K562 (cell line): ENCODE data around the gene AKAP7. TPM values are rescaled to one million over a fixed set of nuclear protein-coding genes. Genes with fewer than 3 reads are reported as not detected.
A peak's percentile ranks its signal among the peaks of the same experiment; 100 is the strongest.

Experiments used
- ATAC-seq: fragments of 200-7000 bp; cut with Tn5 transposase; 3 replicates; pipeline ENCODE4 v1.9.1; 2020; ENCODE audit warnings: moderate library complexity
- BruUV-seq: library from RNA; stranded (reverse); fragments of 400-500 nt; replicated peaks from 2 replicates; lab custom pipeline; 2021; lab: Mats Ljungman, UMichigan
- CTCF ChIA-PET: fragments of 300-600 bp; formaldehyde crosslinking; extraction: SDS; loops from one replicate; lab custom pipeline; 2021; ENCODE audit warnings: low intra/inter-chr PET ratio; lab: Yijun Ruan, JAX
- POLR2A ChIA-PET: fragments of 300-600, 350-650 bp; sonication (Branson Sonifier 250); formaldehyde crosslinking; extraction: SDS; loops from one replicate; lab custom pipeline; 2021; ENCODE audit warnings: antibody characterized with exemption, inconsistent platforms; lab: Yijun Ruan, JAX
- DNase-seq, 4 experiments: peaks; one replicate each; pipeline versions ENCODE4 v3.0.0 to v3.0.0-alpha.2; 2011 to 2018; ENCODE audit warnings: low spot score in 3 of 4, mixed read lengths in 3 of 4; ENCODE audit errors: extremely low read depth in 1 of 4
- FAIRE-seq: peaks from 2 replicates; lab custom pipeline; 2011; peaks lifted over from hg19 to GRCh38; lab: Jason Lieb, UNC
- H2AFZ ChIP-seq: 2 replicates; pipeline ENCODE4 v1.6.0; 2011; ENCODE audit warnings: low read depth, low read length, control low read depth, inconsistent platforms
- H3K27ac ChIP-seq: fragments of 200-600 bp; 3 replicates; pipeline ENCODE4 v1.8.0; 2011; ENCODE audit warnings: low read depth, mild to moderate bottlenecking, control low read depth, inconsistent platforms, low read length, moderate library complexity, mixed read lengths; ENCODE audit errors: extremely low read depth
- H3K27me3 ChIP-seq, 2 experiments: fragments of 300-600 bp in 1 of 2; 2 replicates in 1 of 2; 3 replicates in 1 of 2; pipeline versions ENCODE4 v1.6.0 to v1.8.0; 2011; ENCODE audit warnings: inconsistent platforms in 2 of 2, low read length in 2 of 2, mild to moderate bottlenecking in 1 of 2, mixed read lengths in 1 of 2, moderate library complexity in 1 of 2; ENCODE audit not compliant: control insufficient read depth in 2 of 2, insufficient read depth in 2 of 2
- H3K36me3 ChIP-seq: fragments of 300-600 bp; 3 replicates; pipeline ENCODE4 v1.8.0; 2011; ENCODE audit warnings: mild to moderate bottlenecking, low read length, inconsistent platforms; ENCODE audit not compliant: control insufficient read depth, insufficient read depth
- H3K4me1 ChIP-seq, 2 experiments: fragments of 200-600 bp in 1 of 2; replicated peaks in 1 of 2; 2 replicates in 1 of 2; 3 replicates in 1 of 2; pipeline versions ENCODE4 v1.5.1 to v1.8.0; 2011; ENCODE audit warnings: inconsistent platforms in 2 of 2, low read length in 2 of 2, mild to moderate bottlenecking in 1 of 2, mixed read lengths in 1 of 2, moderate library complexity in 1 of 2; ENCODE audit not compliant: control insufficient read depth in 2 of 2, insufficient read depth in 2 of 2
- H3K4me2 ChIP-seq: 2 replicates; pipeline ENCODE4 v1.6.1; 2011; ENCODE audit warnings: low read length, control low read depth, inconsistent platforms, mixed read lengths; ENCODE audit not compliant: insufficient read depth
- H3K4me3 ChIP-seq: fragments of 200-600 bp; sonication (generic), shearing (Covaris generic); 2 replicates; pipeline ENCODE4 v1.5.1; 2016; ENCODE audit warnings: control low read depth, inconsistent platforms
- H3K79me2 ChIP-seq: fragments of 200-600 bp; 3 replicates; pipeline ENCODE4 v1.8.0; 2011; ENCODE audit warnings: low read length, inconsistent platforms; ENCODE audit not compliant: control insufficient read depth, insufficient read depth
- H3K9ac ChIP-seq, 2 experiments: 2 replicates each; pipeline versions ENCODE4 v1.6.0 to v1.6.1; 2011; ENCODE audit warnings: low read depth in 2 of 2, low read length in 2 of 2, control low read depth in 1 of 2, inconsistent platforms in 1 of 2, mild to moderate bottlenecking in 1 of 2, mixed read lengths in 1 of 2; ENCODE audit not compliant: insufficient read depth in 1 of 2
- H3K9me1 ChIP-seq: one replicate; pipeline ENCODE4 v1.6.0; 2011; ENCODE audit warnings: inconsistent platforms, mild to moderate bottlenecking, low read length, moderate library complexity; ENCODE audit not compliant: control insufficient read depth, insufficient read depth
- H3K9me3 ChIP-seq: replicated peaks from 2 replicates; pipeline ENCODE4 v1.5.1; 2011; ENCODE audit warnings: low read depth, low read length, inconsistent platforms; ENCODE audit not compliant: control insufficient read depth, insufficient read depth
- H4K20me1 ChIP-seq: replicated peaks from 2 replicates; pipeline ENCODE4 v1.6.1; 2011; ENCODE audit warnings: low read length, inconsistent platforms, mixed read lengths; ENCODE audit not compliant: control insufficient read depth, insufficient read depth
- KLF6 ChIP-seq: fragments of 250-450 bp; sonication (Bioruptor Pico); IDR thresholded peaks from 2 replicates; pipeline ENCODE4 v1.4.0; 2020; ENCODE audit warnings: mild to moderate bottlenecking, moderate library complexity, borderline replicate concordance
- MAFG ChIP-seq: fragments of 450-650 bp; conservative IDR thresholded peaks from 2 replicates; pipeline ENCODE4 v1.6.1; 2016; ENCODE audit warnings: missing genetic modification characterization, missing compliant biosample characterization
- POLR2B ChIP-seq: fragments of 450-650 bp; IDR thresholded peaks from 2 replicates; pipeline ENCODE4 v1.6.1; 2018; ENCODE audit warnings: low read depth; ENCODE audit not compliant: partially characterized antibody
- RAD21 ChIP-seq, 2 experiments: fragments of 250-450 bp in 1 of 2; fragments of 450-650 bp in 1 of 2; sonication (Bioruptor Pico) in 1 of 2; formaldehyde crosslinking in 1 of 2; IDR thresholded peaks in 1 of 2; conservative IDR thresholded peaks in 1 of 2; 2 replicates each; pipeline versions ENCODE4 v1.4.0 to v1.8.0; 2020 to 2022; ENCODE audit warnings: mild to moderate bottlenecking in 2 of 2, moderate library complexity in 1 of 2
- SP1 ChIP-seq: sonication (generic); formaldehyde crosslinking; IDR thresholded peaks from 2 replicates; pipeline ENCODE4 v1.8.1; 2022; ENCODE audit warnings: mild to moderate bottlenecking, missing genetic modification reagents
- ZNF408 ChIP-seq: fragments of 250-450 bp; sonication (Bioruptor Pico); IDR thresholded peaks from 2 replicates; pipeline ENCODE4 v1.4.0; 2020; ENCODE audit warnings: low read depth, mild to moderate bottlenecking, moderate library complexity
- ZNF655 ChIP-seq: fragments of 250-450 bp; sonication (Bioruptor Pico); IDR thresholded peaks from 2 replicates; pipeline ENCODE4 v1.5.0; 2021
- WGBS: fragments of 100-300 bp; shearing (Covaris generic); methylation state at CpG from one replicate; pipeline ENCODE4 v1.1.6; 2016; ENCODE audit warnings: low coverage, mixed read lengths; ENCODE audit not compliant: insufficient coverage; ENCODE audit errors: missing lambda C conversion rate; 5-methylcytosine and 5-hydroxymethylcytosine counted together
- in situ Hi-C: fragments of 300-500 bp; cut with MboI; formaldehyde crosslinking; loops from 4 replicates; pipeline ENCODE4 v1.15.0; 2018; ENCODE audit warnings: inconsistent platforms, mixed read lengths
- intact Hi-C: fragments of 100-400 bp; cut with micrococcal nuclease; formaldehyde crosslinking; loops from 2 replicates; pipeline ENCODE4 v1.14.2; 2022
- polyA plus RNA-seq, 8 experiments: library from polyadenylated mRNA; depleted of rRNA in 4 of 8; stranded (reverse) in 5 of 8; unstranded in 3 of 8; fragments of >200 nt; fragmentation: Nextera tagmentation in 2 of 8; fragmentation: Illumina TruSeq in 1 of 8; extraction: Ambion mirVana in 2 of 8; extraction: Trizol in 1 of 8; gene quantifications; 2 replicates each; pipeline versions ENCODE4 v1.2.1 to v1.2.3, GENCODE V29; 2011 to 2014; ENCODE audit warnings: inconsistent platforms in 1 of 8, missing spikeins in 1 of 8
- total RNA-seq, 7 experiments: library from RNA; depleted of rRNA in 6 of 7; stranded (reverse); fragments of >200 nt in 6 of 7; fragmentation: Illumina TruSeq in 2 of 7; extraction: Trizol in 2 of 7; gene quantifications; 2 replicates each; pipeline versions ENCODE4 v1.2.1 to v1.2.3, GENCODE V29; 2011 to 2021; ENCODE audit warnings: low replicate concordance in 1 of 7
- TF ChIP-seq, protein P1 (sequence below): fragments of 250-450 bp; sonication (Bioruptor Pico); IDR thresholded peaks from 2 replicates; pipeline ENCODE4 v1.5.0; 2021; ENCODE audit warnings: mild to moderate bottlenecking, moderate library complexity

AKAP7 gene
- total and polyA plus RNA-seq, 9 of the 15 experiments (the other 6 are each of a cell fraction or from before 2014, with no cell fraction given): 0.82 to 2.6 (median 1.6) TPM

GRCh38 chr6:131177996-131178395 is 42.7 kb downstream of the AKAP7 start:
- CTCF ChIA-PET: interaction anchor here (0.6 kb wide), 1 partner anchor 180 kb away, joined by 3 read pairs; no protein-coding TSS in a partner anchor
- Histone ChIP-seq H3K9me1 (no peaks in the 10 kb centered on the region), H3K9ac (no peak overlapping the region), H3K4me2 (no peak overlapping the region), H3K27ac (no peak overlapping the region), H3K36me3 (no peaks in the 10 kb centered on the region), H4K20me1 (no peaks in the 10 kb centered on the region), H3K4me3 (no peak overlapping the region), H3K9me3 (no peaks in the 10 kb centered on the region), H3K27me3 (no peaks in the 10 kb centered on the region), H3K4me1 (no peaks in the 10 kb centered on the region), H3K79me2 (no peaks in the 10 kb centered on the region), H2AFZ (no peak overlapping the region)
- DNase-seq (no peak), ATAC-seq (no peak), FAIRE-seq (no peak)
- intact Hi-C loops: no loop called here
- 11% methylated on average over 6 of the region's 6 CpGs for WGBS
- POLR2A ChIA-PET: no interaction called here
- BruUV-seq: no TSS peak
- no peak for TF ChIP-seq KLF6 (CRISPR knock-in tag)
- in situ Hi-C loops: no loop called here

DNA sequence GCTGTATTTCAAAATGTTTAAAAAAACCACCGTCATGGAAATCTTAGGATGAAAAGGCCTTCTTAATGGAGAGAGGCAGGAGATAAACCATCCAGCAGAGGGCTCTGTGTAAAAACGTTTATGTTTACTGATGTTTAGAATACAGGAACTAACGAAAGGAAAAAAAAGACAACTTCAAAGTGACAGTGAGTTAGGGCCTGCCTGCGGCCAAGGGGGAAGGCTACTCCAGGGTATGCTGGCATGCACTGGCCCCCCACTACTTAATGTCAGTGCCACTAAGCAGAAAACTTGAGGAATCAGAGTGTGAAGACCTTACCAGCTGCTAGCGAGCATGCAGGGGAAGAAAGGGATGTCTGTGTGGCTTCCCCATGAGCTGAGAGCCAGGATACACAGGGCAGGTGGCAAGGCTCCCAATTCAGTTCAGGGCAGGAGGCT is 47.7 kb downstream of the AKAP7 start:
- 10% methylated on average over 4 of the region's 5 CpGs for WGBS
- TF ChIP-seq, protein P1, sequence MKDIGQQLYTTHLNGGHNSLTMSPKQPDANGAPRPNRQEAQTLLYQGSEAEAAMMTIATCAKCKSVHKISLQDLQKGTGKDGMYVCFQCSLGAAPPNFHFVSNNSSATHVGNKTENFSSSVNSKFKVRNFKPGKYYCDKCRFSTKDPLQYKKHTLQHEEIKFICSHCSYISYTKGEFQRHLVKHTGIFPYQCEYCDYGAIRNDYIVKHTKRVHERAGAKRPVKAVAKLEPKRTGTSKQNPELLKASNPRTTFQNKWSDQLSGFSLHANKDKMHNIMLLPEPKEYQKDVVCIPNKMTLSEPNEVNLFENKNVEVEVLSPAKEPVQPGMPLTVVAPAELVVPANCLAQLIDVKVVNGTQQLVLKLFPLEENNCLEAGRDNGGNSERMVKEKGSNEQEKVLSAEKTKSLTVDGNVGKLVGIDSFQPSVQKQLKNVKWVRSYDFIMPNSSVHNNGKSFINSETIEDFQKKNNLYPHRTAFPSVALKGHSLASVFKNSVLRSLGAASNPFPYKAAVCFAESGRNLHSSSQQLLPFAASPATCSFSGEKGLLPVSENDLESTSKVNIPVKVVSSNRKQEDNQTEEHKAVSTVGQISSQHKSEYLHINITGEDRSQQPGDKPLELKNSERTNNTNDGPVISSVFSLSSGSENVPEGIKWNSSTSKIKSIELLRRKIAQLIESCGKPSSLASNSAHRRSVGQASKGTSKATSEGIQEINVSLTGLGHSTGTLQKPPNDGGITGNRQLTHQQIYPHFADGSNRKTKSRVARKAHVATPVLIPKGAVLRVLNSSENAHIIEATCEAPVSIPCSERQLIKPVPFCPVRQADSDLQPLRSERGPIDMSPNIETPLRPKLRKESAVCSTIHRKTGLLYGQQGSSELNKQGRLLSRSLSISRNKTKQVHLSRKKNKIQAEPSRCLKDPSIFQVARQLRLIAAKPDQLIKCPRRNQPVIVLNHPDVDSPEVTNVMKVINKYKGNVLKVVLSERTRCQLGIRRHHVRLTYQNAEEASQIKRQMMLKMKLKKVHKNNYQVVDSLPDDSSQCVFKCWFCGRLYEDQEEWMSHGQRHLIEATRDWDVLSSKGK: no peak
- TF ChIP-seq POLR2B (no peak), ZNF655 (no peak), RAD21 (CRISPR knock-in tag; conservative IDR thresholded peaks at IDR 0.05 in 1 of 2, IDR thresholded peaks at IDR 0.05 in 1 of 2) (peak; percentile 35 to 39), SP1 (CRISPR knock-in tag) (no peak), ZNF408 (CRISPR knock-in tag) (no peak), MAFG (no peak)

More for the DNA sequence above, 47.7 kb downstream of the AKAP7 start:
- H3K9me3 ChIP-seq: no peaks in the 10 kb centered on the region
- H3K4me3 ChIP-seq: no peak overlapping the region
- H3K9ac ChIP-seq: no peak overlapping the region
- ATAC-seq (peak; percentile 83), FAIRE-seq (no peak), DNase-seq (peak in 2 of 4 experiments; percentile 13 to 25)
- ChIA-PET POLR2A (interaction anchor here (1.5 kb wide), 1 partner anchor 9 kb away, joined by 5 read pairs; no protein-coding TSS in a partner anchor), CTCF (no interaction called here)
- in situ Hi-C loops (no loop called here), intact Hi-C loops (loop anchor here (1.0 to 10.0 kb wide), 2 partner anchors 282 to 351 kb away; no protein-coding TSS in a partner anchor)
- no peak overlapping the region for H3K27ac ChIP-seq
- no peaks in the 10 kb centered on the region for H3K27me3 ChIP-seq
- H3K4me1 ChIP-seq: no peaks in the 10 kb centered on the region
- no peaks in the 10 kb centered on the region for H3K9me1 ChIP-seq
- H4K20me1 ChIP-seq: no peaks in the 10 kb centered on the region
- H3K79me2 ChIP-seq: no peaks in the 10 kb centered on the region
- H3K4me2 ChIP-seq: no peak overlapping the region; the same call in 1 of the 2 replicates
- BruUV-seq: no TSS peak
- H3K36me3 ChIP-seq: no peaks in the 10 kb centered on the region
- H2AFZ ChIP-seq: peak overlapping the region; percentile 72
